NCI-H2081 treated with DMSO at 0.1 percent for 48 hours (cell line): ENCODE results near the gene TSPAN3.

Experiments
- DNase-seq: peaks from one replicate; lab custom pipeline; 2025; lab: John Stamatoyannopoulos, UW

The TSPAN3 gene

DNA sequence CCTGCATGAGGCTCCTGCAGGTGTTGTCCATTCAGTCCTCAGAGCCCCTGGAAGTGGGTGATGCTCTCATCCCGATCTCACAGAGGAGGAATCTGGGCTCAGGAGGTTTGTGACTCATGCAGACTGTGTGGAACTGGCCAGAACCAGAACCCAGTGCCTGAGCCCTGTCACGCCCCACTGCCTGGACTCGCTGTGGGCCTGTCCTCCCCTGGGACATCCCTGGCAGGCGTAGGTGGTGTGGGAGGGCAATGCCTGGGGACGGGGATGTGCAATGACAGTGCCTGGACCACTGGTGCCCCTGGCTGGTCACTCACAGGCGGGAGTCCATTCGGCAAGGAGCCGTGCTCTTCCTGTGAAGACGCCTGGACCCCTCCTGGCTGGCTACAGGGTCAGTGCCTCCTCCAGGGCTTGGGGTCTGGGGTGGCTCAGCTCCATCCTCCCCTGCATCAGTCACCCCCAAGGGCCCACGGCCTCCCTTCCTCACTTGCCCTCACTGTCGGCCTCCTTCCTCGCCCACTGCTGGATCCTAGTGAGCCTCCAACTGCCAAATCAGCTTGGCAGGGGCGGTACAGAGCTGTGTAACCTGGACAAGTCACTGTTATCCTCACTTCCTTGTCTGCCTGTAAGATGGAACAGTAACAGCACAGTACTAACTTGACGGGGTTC lies 61.1 kb downstream of the TSPAN3 start:
- no peak for DNase-seq

DNA sequence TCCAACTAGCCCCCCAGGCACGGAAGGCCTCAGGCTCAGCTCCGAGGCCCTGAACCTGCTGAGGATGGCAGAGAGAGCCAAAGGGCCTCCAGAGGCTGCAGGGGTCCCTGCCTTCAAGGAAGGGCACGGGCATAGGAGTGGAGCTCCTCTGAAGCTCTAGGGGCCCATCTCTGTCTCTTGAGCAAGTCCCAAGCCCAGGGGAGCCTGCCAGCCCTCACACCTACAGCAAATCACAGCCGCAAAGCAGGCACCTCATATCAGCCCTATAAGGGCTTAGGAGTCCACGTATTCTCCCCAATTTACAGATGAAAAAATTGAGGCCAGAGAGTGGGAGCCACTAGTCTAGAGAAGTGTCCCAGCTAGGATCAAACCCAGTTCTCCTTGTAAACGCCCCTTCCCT lies 61.7 kb downstream of the TSPAN3 start:
- no peak for DNase-seq

DNA sequence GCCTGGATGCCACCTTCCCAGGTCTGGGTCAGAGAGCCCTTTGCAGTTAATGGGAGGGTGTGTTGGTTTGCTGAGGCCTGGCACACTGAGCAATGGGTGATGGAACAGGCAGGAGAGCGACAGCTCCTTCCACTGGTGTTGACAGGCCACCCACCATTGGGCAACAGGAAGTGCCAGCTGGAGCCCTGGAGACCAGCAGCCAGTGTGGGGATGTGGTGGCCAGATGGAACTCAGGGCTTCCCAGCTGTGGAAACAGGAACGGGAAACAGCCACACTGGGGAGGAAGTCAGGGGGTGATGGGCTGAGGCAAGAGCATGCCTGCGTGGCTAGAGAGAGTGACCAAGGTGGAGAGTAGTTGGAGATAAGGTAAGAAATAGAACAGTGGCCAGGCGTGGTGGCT lies 66.7 kb downstream of the TSPAN3 start:
- DNase-seq = no peak

DNA sequence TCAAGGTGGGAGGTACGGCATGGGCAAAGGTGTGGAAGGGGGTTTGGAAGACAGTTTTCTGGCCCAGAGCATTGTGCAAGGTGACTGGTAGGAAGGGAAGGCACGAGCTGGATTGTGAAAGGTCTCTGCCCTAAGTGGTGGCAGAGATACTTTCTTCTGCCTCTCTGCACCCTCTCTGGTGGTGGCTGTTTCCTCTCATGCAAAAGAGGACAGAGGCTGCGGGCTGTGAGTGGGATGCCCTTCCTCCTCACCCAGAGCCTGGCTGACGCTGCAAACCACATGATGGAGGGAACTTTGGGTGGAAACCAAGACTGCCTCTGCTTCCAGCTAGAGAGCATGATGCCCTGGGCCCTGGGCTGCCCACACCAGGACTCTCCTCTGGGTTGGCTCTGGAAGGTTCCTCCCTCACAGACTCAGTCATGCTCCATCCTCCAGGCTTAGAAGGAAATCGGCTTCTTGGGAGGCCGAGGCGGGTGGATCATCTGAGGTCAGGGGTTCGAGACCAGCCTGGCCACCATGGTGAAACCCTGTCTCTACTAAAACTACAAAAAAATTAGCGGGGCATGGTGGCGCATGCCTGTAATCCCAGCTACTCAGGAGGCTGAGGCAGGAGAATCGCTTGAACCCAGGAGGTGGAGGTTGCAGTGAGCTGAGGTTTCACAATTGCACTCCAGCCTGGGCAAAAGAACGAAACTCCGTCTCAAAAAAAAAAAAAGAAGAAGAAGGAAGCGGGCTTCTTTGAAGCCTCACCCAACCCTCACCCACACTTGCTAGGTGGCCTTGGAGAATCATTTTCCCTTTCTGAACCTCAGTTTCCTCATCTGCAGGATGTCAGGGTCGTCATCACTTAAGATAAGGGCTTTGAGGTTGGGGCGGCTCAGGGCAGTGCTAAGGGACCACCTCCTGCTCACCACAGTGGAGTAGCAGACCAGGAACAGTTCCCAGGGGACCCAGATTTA lies 67.7 kb downstream of the TSPAN3 start:
- DNase-seq = no peak

DNA sequence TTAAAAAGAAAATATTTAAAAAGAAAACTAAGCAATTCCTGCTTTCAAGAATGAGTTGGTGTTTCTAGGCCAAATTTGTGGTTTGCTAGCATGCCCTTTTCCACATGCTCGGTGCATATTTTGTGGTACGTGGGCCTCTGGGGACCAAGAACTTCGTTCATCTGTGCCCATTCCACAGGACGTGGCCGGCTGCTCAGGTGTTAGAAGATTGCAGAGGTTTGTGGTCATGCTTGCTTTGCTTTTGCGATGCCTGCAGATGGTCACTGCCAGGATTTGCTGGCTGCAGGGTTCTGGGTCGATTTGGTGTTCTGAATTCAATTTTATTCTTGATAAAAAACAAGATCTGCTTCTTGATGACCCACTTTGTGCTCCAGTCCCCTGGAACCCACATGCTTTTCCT lies 68.5 kb downstream of the TSPAN3 start:
- DNase-seq = no peak

DNA sequence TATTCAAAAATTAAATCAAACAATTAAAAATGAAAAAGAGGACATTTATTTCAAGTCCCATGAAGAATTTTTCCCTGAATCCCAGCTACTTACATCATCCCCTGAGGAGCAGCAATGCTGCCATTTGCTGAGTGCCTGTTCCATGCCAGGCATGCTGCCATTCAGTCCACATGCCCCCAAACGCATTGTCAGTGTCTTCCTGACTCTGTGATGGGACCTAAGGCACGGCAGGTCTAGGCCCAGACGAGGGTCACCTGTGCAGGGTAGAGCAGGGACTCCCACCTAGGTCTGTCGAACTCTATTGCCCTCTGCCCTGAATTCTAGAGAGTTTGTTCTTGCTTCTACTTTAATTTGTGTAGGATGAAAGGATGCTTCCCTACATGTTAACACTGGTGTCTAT lies 68.9 kb downstream of the TSPAN3 start:
- DNase-seq = no peak

DNA sequence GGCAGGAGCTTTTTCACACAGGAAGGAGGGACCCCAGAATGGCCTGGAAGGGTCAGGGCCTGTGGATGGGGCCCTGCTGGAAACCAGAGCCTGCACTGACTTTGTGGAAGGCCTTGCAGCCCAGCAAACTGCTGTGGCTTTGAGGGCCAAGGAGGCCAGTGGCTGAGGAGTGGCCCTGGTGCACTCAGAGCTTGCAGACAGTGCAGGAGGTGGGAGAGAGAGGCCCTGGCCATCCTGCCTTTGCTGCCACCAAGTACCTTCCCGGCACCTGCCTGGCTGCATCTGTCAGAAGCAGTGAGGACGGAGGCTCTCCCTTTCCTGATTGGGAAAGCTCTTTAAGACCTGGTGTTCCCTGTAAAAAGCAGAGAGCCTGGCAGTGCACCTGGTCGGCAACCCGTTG lies 69.6 kb downstream of the TSPAN3 start:
- no peak for DNase-seq

DNA sequence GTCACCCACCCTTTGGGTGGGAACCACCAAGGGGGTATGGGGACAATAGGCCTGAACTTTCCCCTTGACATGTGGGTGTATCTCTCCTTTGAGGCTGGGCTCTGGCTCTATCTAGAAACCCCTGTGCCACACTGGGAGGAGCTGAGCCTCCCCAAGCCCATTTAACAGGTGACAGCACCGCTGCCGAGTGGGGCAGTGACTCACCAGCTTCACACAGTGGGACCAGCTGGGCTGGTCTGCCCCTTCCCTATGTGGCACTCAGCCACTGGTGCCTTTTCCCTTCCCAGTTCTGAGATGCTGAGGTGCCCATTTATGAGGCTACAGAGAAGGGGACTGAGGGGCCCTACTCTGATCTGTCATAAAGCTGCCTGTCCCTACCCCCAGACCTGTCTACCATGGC lies 70.9 kb downstream of the TSPAN3 start:
- DNase-seq = no peak

DNA sequence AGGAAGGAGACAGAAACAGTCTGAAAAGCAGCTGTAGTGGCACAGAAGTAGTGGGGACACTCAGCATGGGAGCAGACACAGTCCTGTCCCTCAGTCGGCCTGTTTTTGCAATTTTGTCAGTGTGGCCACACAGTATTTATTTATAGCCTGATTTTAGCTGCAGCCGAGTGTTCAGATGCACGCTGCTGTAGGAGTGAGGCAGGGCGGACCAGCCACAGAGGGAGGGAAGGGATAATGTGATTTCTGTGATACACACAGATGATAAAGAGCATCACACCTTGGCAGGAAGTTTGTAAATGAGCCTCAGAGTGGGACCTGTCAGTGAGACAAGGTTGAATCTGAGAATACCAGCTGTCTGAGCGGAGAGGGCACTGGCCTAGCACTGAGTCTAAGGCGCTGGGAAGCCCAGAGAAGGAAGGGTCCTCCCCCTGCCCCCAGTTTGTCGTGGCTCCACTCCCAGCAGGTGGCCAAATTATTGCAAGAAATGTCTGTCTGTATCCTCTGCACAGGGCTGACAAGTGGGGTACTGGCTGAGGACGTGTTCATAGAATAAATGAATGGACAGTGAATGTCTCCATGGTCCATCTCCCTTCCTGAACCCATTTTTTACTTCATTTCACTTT lies 72.1 kb downstream of the TSPAN3 start:
- DNase-seq = no peak

DNA sequence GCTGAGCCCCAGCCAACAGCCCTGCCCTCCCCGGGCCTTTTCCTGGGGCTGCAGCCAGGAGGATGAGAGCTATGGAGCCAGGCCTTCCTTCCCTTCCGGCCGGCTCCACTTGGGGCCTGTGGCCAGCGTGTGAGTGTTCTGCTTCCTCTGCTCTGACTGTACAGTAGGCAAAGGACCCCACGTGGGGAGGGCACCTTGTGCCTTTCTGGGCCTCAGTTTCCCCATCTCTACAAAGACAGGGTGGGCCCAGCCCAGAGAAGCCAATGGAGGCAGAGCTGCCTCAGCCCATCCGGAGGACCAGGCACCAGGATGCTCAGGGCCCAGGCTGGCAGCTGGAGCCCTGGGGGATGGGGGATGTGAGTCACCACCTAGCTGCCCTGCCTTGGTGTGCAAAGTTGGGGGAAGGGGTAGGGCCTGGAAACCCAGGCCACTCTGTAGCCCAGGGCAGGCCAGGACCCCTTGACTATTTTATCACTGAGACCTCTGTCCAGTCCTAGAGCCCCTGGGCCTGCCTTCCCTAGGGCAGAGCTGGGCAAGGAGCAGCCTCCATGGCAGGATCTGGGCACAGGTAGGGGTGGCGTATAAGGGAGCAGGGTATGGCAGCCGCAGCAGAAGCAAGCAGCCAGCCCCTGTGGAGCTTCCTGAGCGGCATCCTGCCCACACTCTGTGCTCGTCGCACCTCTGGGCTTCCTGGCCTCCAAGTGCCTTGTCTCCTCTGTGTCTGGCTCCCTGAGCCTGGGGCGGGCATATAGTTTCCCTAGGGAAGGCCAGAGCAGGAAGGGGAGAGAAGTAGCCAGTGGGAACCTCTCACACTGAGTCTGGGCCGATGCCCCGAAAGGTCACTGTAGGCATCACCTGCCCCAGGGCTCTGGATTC lies 74.1 kb downstream of the TSPAN3 start:
- no peak for DNase-seq

DNA sequence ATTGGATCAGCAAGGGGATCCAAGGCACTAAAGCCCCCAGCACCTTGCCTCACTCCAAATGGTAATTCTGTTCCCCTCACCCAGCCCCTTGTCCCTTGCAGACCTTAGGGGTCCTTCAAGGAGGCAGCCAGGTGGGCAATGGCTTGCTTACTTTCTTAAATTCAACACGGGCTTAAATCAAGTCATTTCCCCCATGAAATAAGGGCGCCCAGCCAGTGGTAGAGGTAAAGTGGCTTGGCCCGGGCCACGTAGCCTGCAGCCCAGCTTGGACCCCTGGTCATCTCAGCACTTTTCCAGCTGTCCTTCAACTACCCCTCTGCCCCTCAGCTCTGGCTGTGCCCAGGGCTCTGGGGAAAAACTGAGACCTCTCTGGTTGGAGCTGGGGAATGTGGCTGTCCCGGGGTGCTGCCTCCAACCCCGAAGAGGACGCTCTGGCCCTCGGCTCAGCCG lies 74.8 kb downstream of the TSPAN3 start:
- no peak for DNase-seq

DNA sequence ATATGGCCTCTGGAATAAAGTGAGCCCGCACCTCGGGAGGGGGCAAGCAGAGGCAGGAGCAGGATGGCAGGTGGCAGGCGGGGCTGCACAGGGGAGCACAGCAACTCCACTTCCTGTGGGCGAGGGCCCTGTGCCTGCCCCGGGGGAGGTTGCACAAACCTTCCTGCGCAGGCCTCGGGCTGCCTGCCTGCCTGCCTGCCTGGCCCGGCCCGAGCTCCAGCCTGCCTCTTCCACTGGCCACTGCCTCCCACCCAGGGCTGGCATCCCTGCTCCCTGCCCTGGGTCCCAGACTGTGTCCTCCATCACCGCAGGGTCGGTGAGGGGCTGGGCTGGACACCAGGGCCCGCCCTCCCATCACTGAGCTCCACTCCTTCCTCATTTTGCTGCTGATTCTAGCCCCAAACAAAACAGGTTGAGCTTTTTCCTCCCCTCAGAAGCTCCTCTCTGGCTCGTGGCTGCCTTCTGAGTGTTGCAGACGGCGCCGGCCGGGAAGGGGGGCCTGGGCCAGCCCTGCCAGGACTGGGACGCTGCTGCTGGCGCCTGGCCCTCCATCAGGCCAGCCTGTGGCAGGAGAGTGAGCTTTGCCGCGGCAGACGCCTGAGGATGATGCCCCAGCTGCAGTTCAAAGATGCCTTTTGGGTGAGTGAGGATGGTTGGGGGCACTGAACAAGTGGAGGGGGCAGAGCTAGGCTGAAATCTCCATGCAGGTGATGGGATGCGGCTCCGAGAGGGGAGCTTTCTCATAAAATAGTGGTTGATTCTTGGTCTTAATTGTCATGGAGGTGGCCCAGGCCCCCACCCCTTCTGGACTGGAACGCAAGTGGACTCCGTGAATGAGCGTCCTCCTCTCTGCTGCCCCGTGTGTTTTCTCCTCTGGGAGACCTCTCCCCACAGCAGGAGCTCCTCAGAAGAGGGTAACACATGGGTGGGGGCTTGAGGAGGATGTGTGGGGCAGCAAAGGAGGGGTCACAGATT lies 75.7 kb downstream of the TSPAN3 start, which contains the start of gene PSTPIP1:
PSTPIP1 (plus strand) TSS at position 156 of the 975 bp plus-strand sequence; CDS start at position 604, 448 bp downstream.
- DNase-seq = no peak

DNA sequence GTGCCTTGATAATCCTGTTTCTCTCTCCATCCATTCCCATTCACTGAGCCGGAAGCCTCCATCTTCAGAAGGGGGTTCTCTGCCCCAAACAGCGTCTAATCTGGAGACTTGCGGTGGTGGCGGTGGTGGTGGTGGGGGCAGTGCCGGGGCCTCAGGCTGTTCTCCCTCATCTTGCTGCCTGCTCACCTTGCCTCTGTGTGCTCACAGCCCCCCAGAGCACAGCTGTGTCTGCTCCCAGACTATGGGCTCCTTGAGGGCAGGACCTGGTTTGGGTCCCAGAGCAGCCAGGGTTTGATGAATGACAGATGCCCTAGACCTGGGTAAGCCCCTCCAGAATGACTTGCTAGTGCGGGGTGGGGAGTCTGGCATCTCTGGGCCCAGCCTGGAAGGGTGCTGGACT lies 76.4 kb downstream of the TSPAN3 start:
- DNase-seq = no peak

DNA sequence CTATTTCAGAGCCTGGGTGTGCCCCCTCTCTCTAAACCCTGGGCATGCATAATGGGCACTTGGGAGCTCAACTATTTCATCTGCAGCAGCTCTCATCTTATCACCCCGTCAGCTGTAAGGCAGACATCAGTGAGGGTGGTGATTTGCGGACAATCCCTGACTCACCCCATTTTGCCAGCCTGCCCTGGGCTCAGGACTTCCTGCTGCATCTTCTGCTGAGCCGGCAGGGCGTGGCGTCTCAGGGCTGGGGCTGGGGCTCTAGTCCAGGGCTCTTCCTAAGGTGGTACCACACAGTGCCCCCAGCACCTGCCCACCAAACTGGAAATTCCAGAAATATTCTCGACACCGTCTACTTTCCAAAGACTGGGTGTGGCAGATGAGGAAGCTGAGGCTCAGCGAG lies 76.9 kb downstream of the TSPAN3 start:
- DNase-seq = no peak

DNA sequence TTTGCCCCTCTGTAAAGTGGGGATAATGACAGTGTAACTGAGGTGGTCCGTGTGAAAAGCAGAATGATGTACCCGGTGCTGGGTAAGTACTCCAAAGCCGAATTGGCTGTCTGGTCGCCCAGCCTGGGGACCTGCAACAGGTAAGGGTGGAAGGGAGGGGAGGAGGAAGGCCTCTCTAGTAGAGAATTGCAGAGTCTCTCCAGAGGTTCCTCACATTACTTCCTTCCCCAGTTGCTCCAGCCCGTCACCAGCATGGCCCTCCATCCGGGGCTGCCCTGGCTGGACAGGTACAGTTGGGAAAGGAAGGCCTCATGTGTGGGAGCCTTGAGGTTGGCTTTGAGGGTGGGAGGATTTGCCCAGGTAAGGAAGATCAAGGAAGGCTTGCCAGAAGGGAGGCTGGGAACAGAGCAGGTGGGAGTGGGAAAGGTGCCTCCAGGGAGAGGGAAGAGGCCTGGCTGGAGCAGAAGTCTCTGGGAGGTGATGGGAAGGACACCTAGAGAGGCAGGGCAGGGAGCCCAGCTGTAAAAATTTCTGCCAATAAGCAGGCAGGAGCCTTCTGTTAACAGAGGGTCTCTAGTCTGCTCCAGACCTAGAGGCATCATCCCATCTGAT lies 77.7 kb downstream of the TSPAN3 start:
- no peak for DNase-seq

DNA sequence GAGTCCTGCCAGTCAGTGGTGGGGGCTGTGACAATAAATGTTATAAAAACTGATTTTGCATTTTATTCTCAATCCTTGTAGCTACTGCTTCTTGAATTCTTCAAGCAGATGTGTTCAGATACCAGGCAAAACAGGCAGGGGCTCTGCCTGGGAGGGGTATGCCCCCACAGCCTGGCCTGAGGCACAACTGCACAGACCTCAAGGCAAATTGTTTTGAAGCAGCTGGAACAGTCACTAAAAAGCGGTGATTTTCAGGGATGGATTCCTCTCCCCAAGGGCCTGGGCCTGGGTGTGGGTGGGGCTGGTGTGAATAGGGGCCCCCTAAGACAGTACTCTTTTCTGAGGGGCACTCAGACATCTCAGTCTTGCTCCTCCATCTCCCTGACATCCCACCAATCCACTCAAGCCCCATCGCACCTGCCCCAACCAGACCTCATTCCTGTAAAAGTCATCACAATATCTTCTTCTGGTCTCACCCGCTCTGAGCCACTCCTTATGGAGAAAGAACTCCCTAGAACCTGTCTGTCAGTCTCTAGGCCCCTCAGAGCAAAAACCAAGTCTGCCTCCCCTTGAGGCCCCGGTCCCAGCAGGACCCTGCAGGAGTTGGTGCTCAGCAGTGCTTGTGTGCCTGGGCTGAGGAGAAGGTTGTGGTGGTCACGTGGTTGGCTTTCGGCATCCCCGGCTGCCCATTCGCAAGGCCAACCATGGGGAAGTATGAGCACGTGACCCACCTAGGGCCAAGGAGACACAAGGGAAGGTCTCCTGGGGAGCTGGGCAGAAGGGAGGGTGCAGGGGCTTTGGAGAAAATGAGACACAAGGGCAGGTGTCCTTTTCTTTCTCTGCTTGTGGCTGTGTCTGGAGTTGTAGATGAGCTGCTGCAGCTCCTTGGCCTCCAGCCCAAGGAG lies 78.9 kb downstream of the TSPAN3 start:
- no peak for DNase-seq
